BLaER1 (cell line): ENCODE measurements around the gene MARVELD1.
"Not testable (repeated sequence)": the region's sequence is repeated elsewhere in the genome, so short reads cannot be mapped to it uniquely, and the experiment has no call there.

Experiments
- H3K27ac ChIP-seq: shearing (Covaris generic); formaldehyde crosslinking; 2 replicates; pipeline ENCODE4 v1.8.1; 2022
- H3K27me3 ChIP-seq: shearing (Covaris generic); formaldehyde crosslinking; 2 replicates; pipeline ENCODE4 v1.8.1; 2022
- H3K36me3 ChIP-seq: shearing (Covaris generic); formaldehyde crosslinking; 2 replicates; pipeline ENCODE4 v1.8.1; 2022
- H3K4me1 ChIP-seq: shearing (Covaris generic); formaldehyde crosslinking; 2 replicates; pipeline ENCODE4 v1.8.1; 2022
- H3K4me2 ChIP-seq: shearing (Covaris generic); formaldehyde crosslinking; 2 replicates; pipeline ENCODE4 v1.8.1; 2022
- H3K4me3 ChIP-seq: shearing (Covaris generic); formaldehyde crosslinking; 2 replicates; pipeline ENCODE4 v1.8.1; 2022
- H3K9ac ChIP-seq: shearing (Covaris generic); formaldehyde crosslinking; 2 replicates; pipeline ENCODE4 v1.8.1; 2022
- H3K9me3 ChIP-seq: shearing (Covaris generic); formaldehyde crosslinking; 2 replicates; pipeline ENCODE4 v1.8.1; 2022
- H4K20me1 ChIP-seq: shearing (Covaris generic); formaldehyde crosslinking; 2 replicates; pipeline ENCODE4 v1.8.1; 2022
- Cebpa-rat ChIP-seq: shearing (Covaris generic); IDR thresholded peaks from 2 replicates; pipeline ENCODE4 v1.8.1; 2022

Gene MARVELD1

DNA sequence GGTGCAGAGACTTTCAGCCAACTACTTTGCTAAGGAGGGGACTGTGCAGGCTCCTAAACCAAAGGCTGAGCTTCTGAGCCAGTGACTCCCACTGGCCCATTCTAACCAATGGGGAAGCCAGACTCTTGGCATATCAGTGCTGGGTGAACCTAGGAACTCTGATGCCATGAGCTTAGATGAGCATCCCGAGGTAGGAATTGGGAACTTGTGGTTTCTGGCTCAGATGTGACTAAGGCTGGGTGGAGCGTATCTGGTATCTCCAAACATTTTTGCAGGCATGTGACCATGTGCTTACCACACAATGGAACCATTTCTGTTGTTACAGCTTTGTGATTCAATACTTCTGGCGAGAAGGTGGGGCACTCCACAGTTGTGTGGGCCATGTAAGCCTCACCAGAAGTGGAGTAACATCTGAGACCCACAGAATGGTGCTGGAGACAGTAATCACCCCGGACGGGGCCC is 23.9 kb upstream of the MARVELD1 start:
- no peaks in the 10 kb centered on the region for H3K36me3 ChIP-seq
- H3K27me3 ChIP-seq, result no peaks in the 10 kb centered on the region
- H3K4me2 ChIP-seq, result no peak overlapping the region
- no peaks in the 10 kb centered on the region for H4K20me1 ChIP-seq
- no peak overlapping the region for H3K4me3 ChIP-seq
- H3K9me3 ChIP-seq, result peaks cover 3% of the 10 kb centered on the region; the same call in 1 of the 2 replicates
- H3K4me1 ChIP-seq, result peaks cover 27% of the 10 kb centered on the region
- no peak overlapping the region for H3K9ac ChIP-seq
- TF ChIP-seq Cebpa-rat, result no peak
- no peak overlapping the region for H3K27ac ChIP-seq

- H3K36me3 ChIP-seq, result no peaks in the 10 kb centered on the region
- no peak for TF ChIP-seq Cebpa-rat
- no peak overlapping the region for H3K27ac ChIP-seq
- peaks cover 27% of the 10 kb centered on the region for H3K4me1 ChIP-seq
- H3K9ac ChIP-seq, result no peak overlapping the region
- no peak overlapping the region for H3K4me3 ChIP-seq
- no peaks in the 10 kb centered on the region for H3K27me3 ChIP-seq
- no peaks in the 10 kb centered on the region for H4K20me1 ChIP-seq
- no peak overlapping the region for H3K4me2 ChIP-seq
- H3K9me3 ChIP-seq, result peaks cover 3% of the 10 kb centered on the region; the same call in 1 of the 2 replicates
Observed at GRCh38 chr10:97690133-97690532, 23.4 kb upstream of the MARVELD1 start.

DNA sequence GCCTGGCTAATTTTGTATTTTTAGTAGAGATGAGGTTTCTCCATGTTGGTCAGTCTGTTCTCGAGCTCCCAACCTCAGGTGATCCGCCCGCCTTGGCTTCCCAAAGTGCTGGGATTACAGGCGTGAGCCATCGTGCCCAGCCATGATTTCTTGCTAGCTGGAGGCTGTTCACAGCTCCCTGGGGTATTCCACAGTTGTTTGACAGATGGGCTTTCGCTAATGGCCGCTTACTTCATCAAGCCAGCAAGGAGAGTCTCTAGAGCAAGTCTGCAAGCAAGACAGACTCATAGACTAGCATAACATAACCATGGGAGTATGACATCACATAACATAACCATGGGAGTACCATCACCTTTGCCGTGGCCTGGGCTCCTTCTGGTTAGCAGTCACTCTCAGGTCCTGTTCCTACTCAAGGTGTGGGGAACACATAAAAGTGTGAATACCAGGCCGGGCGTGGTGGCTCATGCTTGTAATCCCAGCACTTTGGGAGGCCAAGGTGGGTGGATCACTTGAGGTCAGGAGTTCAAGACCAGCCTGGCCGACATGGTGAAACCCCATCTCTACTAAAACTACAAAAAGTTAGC is 15.4 kb upstream of the MARVELD1 start:
- not testable (repeated sequence) for H3K9ac ChIP-seq, H3K27me3 ChIP-seq, H3K9me3 ChIP-seq

GRCh38 chr10:97701438-97702069 is 12.0 kb upstream of the MARVELD1 start:
- H3K9ac ChIP-seq, result no peak overlapping the region
- no peaks in the 10 kb centered on the region for H4K20me1 ChIP-seq
- H3K4me1 ChIP-seq, result peaks cover 33% of the 10 kb centered on the region
- 0 out of 2 replicates have a peak overlapping the region, but pooled peaks have one; percentile 11 for H3K4me2 ChIP-seq
- H3K27me3 ChIP-seq, result no peaks in the 10 kb centered on the region
- H3K36me3 ChIP-seq, result no peaks in the 10 kb centered on the region
- H3K4me3 ChIP-seq, result no peak overlapping the region
- no peak for TF ChIP-seq Cebpa-rat
- H3K27ac ChIP-seq, result no peak overlapping the region
- H3K9me3 ChIP-seq, result no peaks in the 10 kb centered on the region

More for the DNA sequence above, 15.4 kb upstream of the MARVELD1 start:
- H3K4me3 ChIP-seq, H4K20me1 ChIP-seq, H3K27ac ChIP-seq, H3K36me3 ChIP-seq, H3K4me1 ChIP-seq, H3K4me2 ChIP-seq: not testable (repeated sequence)

- Histone ChIP-seq H3K27me3 (no peaks in the 10 kb centered on the region), H4K20me1 (no peaks in the 10 kb centered on the region), H3K4me3 (no peak overlapping the region), H3K27ac (0 out of 2 replicates have a peak overlapping the region, but pooled peaks have one; percentile 47), H3K9ac (peak overlapping the region; percentile 51; the same call in 1 of the 2 replicates), H3K36me3 (no peaks in the 10 kb centered on the region), H3K4me1 (peaks cover 40% of the 10 kb centered on the region), H3K4me2 (peak overlapping the region; percentile 67), H3K9me3 (no peaks in the 10 kb centered on the region)
- no peak for TF ChIP-seq Cebpa-rat
Observed at GRCh38 chr10:97703398-97704067, 10.0 kb upstream of the MARVELD1 start.

GRCh38 chr10:97704341-97704740 is 9.2 kb upstream of the MARVELD1 start:
- Histone ChIP-seq H3K27ac (peak overlapping the region; percentile 47), H3K27me3 (no peaks in the 10 kb centered on the region), H3K9ac (peak overlapping the region; percentile 51), H3K9me3 (no peaks in the 10 kb centered on the region), H3K4me2 (peak overlapping the region; percentile 67), H4K20me1 (no peaks in the 10 kb centered on the region), H3K4me3 (no peak overlapping the region; the same call in 1 of the 2 replicates), H3K36me3 (no peaks in the 10 kb centered on the region), H3K4me1 (peaks cover 43% of the 10 kb centered on the region)
- TF ChIP-seq Cebpa-rat, result no peak

DNA sequence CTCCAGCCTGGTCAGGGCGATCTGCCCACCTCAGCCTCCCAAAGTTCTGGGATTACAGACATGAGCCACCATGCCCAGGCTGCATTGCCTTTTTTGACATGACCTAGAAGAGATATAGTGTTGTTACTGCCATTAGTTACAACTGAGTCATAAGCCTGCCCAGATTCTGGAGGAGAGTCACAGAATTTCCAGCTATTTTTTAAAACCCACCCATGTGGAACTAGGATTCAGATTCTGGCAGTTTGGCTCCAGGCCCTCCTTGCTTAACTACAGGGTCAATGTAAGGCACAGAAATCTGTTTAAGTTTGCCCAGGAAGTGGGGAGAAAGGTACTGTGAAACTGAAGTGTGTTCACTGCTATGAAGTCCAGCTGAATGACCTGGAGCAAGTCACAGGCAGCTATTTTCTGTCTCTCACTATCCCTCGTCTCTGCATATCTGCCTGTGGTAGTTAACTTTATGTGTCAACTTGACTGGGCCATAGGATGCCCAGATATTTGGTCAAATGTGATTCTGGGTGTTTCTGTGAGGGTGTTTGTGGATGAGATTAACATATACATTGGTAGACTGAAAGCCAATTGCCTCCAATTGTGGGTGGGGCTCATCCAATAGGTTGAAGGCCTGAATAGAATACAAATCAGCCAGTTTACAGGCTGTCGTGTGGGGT is 8.4 kb upstream of the MARVELD1 start:
- Histone ChIP-seq H4K20me1 (no peaks in the 10 kb centered on the region), H3K27me3 (no peaks in the 10 kb centered on the region), H3K36me3 (no peaks in the 10 kb centered on the region), H3K4me1 (peaks cover 50% of the 10 kb centered on the region), H3K9ac (no peak overlapping the region), H3K4me2 (peak overlapping the region; percentile 67; the same call in 1 of the 2 replicates), H3K27ac (peak overlapping the region; percentile 47; the same call in 1 of the 2 replicates), H3K9me3 (no peaks in the 10 kb centered on the region), H3K4me3 (no peak overlapping the region)
- TF ChIP-seq Cebpa-rat, result no peak

GRCh38 chr10:97707134-97707861 is 6.2 kb upstream of the MARVELD1 start:
- Histone ChIP-seq H3K4me1 (peaks cover 41% of the 10 kb centered on the region), H3K9ac (no peak overlapping the region), H3K27me3 (no peaks in the 10 kb centered on the region), H4K20me1 (no peaks in the 10 kb centered on the region), H3K27ac (no peak overlapping the region), H3K9me3 (no peaks in the 10 kb centered on the region), H3K4me3 (no peak overlapping the region), H3K36me3 (no peaks in the 10 kb centered on the region), H3K4me2 (no peak overlapping the region; the same call in 1 of the 2 replicates)
- no peak for TF ChIP-seq Cebpa-rat

GRCh38 chr10:97708167-97708566 is 5.4 kb upstream of the MARVELD1 start:
- Histone ChIP-seq H3K9ac (no peak overlapping the region), H3K4me1 (peaks cover 46% of the 10 kb centered on the region), H3K27me3 (no peaks in the 10 kb centered on the region), H3K4me2 (no peak overlapping the region), H3K9me3 (no peaks in the 10 kb centered on the region), H4K20me1 (no peaks in the 10 kb centered on the region), H3K27ac (no peak overlapping the region), H3K36me3 (no peaks in the 10 kb centered on the region), H3K4me3 (no peak overlapping the region)
- no peak for TF ChIP-seq Cebpa-rat
